ENCODE results near the gene CREM.

Gene CREM

DNA sequence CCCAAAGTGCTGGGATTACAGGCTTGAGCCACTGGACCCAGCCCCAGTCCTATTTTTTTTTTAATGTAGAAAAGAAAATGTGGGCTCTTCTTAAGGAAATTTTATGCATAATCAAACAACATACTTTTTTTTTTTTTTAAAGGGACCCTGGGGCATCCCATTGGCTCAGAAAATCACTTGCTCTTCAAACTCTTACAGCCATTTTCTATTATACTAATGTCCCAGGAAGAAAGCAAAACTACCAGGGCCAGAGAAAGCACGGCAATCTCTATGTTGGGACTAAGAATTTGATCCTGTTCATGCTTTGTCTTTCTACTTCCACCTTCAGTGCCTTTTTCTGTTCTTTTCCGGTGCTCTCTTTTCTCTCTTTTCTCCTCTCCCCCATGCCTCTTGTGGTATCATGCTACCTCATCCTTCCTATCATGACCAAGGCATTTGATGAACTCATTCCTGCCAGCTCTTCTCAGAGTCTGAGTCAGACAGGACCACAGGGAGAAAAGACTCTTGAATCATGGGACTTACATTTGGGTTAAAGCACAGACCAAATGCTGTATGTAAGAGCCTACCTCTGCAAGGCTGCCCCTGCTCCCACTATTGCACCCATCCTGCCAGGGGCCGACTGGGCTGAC lies 133.2 kb downstream of the CREM start:
- Histone ChIP-seq H3K4me1 (ENCODE audit: insufficient read depth, poor library complexity, severe bottlenecking) (peaks cover 3% of the 10 kb centered on the region), H3K9me3 (ENCODE audit: severe bottlenecking) (peaks cover 3% of the 10 kb centered on the region), H3K27ac (ENCODE audit: poor library complexity, severe bottlenecking) (peak overlapping the region; percentile 8), H3K27me3 (ENCODE audit: insufficient read depth, poor library complexity, severe bottlenecking) (no peaks in the 10 kb centered on the region), H3K36me3 (ENCODE audit: low read depth) (no peaks in the 10 kb centered on the region), H3K4me3 (ENCODE audit: severe bottlenecking) (no peak overlapping the region)
- DNase-seq (ENCODE audit: low spot score), result no peak
- peak; percentile 94 for ATAC-seq (ENCODE audit: low read depth)
- TF ChIP-seq, protein P1, sequence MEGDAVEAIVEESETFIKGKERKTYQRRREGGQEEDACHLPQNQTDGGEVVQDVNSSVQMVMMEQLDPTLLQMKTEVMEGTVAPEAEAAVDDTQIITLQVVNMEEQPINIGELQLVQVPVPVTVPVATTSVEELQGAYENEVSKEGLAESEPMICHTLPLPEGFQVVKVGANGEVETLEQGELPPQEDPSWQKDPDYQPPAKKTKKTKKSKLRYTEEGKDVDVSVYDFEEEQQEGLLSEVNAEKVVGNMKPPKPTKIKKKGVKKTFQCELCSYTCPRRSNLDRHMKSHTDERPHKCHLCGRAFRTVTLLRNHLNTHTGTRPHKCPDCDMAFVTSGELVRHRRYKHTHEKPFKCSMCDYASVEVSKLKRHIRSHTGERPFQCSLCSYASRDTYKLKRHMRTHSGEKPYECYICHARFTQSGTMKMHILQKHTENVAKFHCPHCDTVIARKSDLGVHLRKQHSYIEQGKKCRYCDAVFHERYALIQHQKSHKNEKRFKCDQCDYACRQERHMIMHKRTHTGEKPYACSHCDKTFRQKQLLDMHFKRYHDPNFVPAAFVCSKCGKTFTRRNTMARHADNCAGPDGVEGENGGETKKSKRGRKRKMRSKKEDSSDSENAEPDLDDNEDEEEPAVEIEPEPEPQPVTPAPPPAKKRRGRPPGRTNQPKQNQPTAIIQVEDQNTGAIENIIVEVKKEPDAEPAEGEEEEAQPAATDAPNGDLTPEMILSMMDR (IDR thresholded peaks at IDR 0.05; ENCODE audit: poor library complexity, severe bottlenecking), result no peak

DNA sequence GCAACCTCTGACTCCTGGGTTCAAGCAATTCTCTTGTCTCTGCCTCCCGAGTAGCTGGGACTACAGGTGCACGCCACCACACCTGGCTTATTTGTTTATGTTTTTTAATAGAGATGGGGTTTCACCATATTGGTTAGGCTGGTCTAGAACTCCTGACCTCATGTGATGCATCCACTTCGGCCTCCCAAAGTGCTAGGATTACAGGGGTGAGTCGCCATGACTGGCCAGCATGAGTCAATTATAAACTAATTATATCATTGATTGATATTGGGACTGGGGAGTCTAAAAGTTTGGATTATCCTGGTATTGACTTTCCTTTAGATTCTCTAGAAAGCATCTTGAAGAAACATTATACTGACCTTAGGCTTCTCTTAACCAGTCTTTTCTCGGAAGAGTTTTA lies 135.8 kb downstream of the CREM start:
- no peaks in the 10 kb centered on the region for H3K9me3 ChIP-seq (ENCODE audit: severe bottlenecking)
- TF ChIP-seq, protein P1 (IDR thresholded peaks at IDR 0.05; ENCODE audit: poor library complexity, severe bottlenecking), result no peak
- no peaks in the 10 kb centered on the region for H3K27me3 ChIP-seq (ENCODE audit: insufficient read depth, poor library complexity, severe bottlenecking)
- ATAC-seq (ENCODE audit: low read depth) (no peak), DNase-seq (ENCODE audit: low spot score) (no peak)
- H3K4me3 ChIP-seq (ENCODE audit: severe bottlenecking), result no peak overlapping the region
- H3K4me1 ChIP-seq (ENCODE audit: insufficient read depth, poor library complexity, severe bottlenecking), result peaks cover 3% of the 10 kb centered on the region
- H3K36me3 ChIP-seq (ENCODE audit: low read depth), result no peaks in the 10 kb centered on the region
- H3K27ac ChIP-seq (ENCODE audit: poor library complexity, severe bottlenecking), result no peak overlapping the region

All from RWPE2 (cell line).